RWPE2 (cell line): ENCODE results near the gene MALT1.

Experiments used
- ATAC-seq: fragments of 200-7000 bp; cut with Tn5 transposase; 3 replicates; pipeline ENCODE4 v1.9.1; 2021; ENCODE audit warnings: low read depth
- DNase-seq: peaks from one replicate; pipeline ENCODE4 v3.0.0-alpha.2; 2020; ENCODE audit warnings: low spot score
- H3K27ac ChIP-seq: fragments of 450-650 bp; 2 replicates; pipeline ENCODE4 v1.5.1; 2017; ENCODE audit warnings: mild to moderate bottlenecking; ENCODE audit not compliant: poor library complexity, severe bottlenecking
- H3K27me3 ChIP-seq: fragments of 250-450 bp; sonication (Bioruptor Pico); 2 replicates; pipeline ENCODE4 v1.5.1; 2021; ENCODE audit warnings: mild to moderate bottlenecking, moderate library complexity; ENCODE audit not compliant: insufficient read depth, poor library complexity, severe bottlenecking
- H3K36me3 ChIP-seq: fragments of 250-450 bp; sonication (Bioruptor Pico); 2 replicates; pipeline ENCODE4 v1.5.1; 2020; ENCODE audit warnings: low read depth, mild to moderate bottlenecking, moderate library complexity
- H3K4me1 ChIP-seq: fragments of 250-450 bp; sonication (Bioruptor Pico); 2 replicates; pipeline ENCODE4 v1.5.1; 2021; ENCODE audit warnings: mild to moderate bottlenecking, moderate library complexity; ENCODE audit not compliant: insufficient read depth, poor library complexity, severe bottlenecking
- H3K4me3 ChIP-seq: fragments of 250-450 bp; sonication (Bioruptor Pico); 2 replicates; pipeline ENCODE4 v1.5.1; 2021; ENCODE audit warnings: mild to moderate bottlenecking, moderate library complexity; ENCODE audit not compliant: severe bottlenecking
- H3K9me3 ChIP-seq: fragments of 250-450 bp; sonication (Bioruptor Pico); 2 replicates; pipeline ENCODE4 v1.5.1; 2021; ENCODE audit warnings: mild to moderate bottlenecking, moderate library complexity; ENCODE audit not compliant: severe bottlenecking
- CTCF ChIP-seq: fragments of 450-650 bp; IDR thresholded peaks from one replicate; pipeline ENCODE4 v1.5.1; 2017; ENCODE audit warnings: mild to moderate bottlenecking, moderate library complexity; ENCODE audit not compliant: poor library complexity, severe bottlenecking

MALT1 gene

DNA sequence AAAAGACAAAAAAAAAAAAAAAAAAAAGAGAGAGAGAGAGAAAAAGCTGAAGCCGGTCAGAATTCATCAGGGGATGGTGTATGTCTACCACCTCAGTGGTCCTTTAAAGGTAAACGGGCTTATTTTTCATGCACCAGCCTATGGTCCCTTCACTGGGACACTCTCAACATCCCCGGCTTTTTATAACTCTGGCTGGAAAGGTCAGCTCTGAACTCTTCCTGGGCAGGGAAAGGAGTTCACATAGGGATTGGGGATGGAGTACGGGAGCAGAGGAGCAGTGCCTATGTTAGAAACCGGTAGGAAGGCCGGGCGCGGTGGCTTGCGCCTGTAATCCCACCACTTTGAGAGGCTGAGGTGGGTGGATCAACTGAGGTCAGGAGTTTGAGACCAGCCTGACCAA is 10.3 kb upstream of the MALT1 start:
- ATAC-seq (no peak), DNase-seq (no peak)
- TF ChIP-seq CTCF, result no peak
- Histone ChIP-seq H3K36me3 (no peaks in the 10 kb centered on the region), H3K9me3 (no peaks in the 10 kb centered on the region), H3K27me3 (no peaks in the 10 kb centered on the region), H3K4me3 (no peak overlapping the region), H3K4me1 (no peaks in the 10 kb centered on the region), H3K27ac (no peak overlapping the region)

GRCh38 chr18:58661423-58661822 is 9.8 kb upstream of the MALT1 start:
- ATAC-seq, result peak; percentile 67
- no peaks in the 10 kb centered on the region for H3K27me3 ChIP-seq
- TF ChIP-seq CTCF, result peak; percentile 24

DNA sequence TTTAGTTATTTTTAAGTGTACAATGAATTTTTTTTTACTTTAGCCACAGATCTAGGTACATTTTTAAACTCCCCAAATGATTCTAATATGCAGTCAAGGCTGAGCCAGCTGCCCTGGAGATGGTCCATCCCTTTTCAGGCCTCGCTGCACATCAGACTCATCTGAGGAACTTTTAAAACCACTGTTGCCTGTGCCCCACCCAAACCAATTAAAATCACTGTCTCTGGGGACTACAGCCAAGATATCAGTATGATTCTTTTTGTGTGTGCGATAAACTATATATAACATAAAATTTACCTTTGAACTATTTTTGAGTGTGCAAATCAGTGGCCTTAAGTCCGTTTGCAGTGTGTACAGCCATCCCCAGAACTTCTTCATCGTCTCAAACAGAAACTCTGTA is 9.1 kb upstream of the MALT1 start:
- no peak overlapping the region for H3K27ac ChIP-seq
- no peaks in the 10 kb centered on the region for H3K27me3 ChIP-seq
- peaks cover 5% of the 10 kb centered on the region for H3K4me1 ChIP-seq
- no peak overlapping the region for H3K4me3 ChIP-seq
- no peak for TF ChIP-seq CTCF
- H3K9me3 ChIP-seq, result no peaks in the 10 kb centered on the region
- H3K36me3 ChIP-seq, result no peaks in the 10 kb centered on the region
- DNase-seq (no peak), ATAC-seq (no peak)

More at GRCh38 chr18:58661423-58661822, 9.8 kb upstream of the MALT1 start:
- no peak overlapping the region for H3K27ac ChIP-seq
- H3K36me3 ChIP-seq, result no peaks in the 10 kb centered on the region
- H3K4me1 ChIP-seq, result peaks cover 3% of the 10 kb centered on the region
- no peak for DNase-seq
- no peaks in the 10 kb centered on the region for H3K9me3 ChIP-seq
- H3K4me3 ChIP-seq, result no peak overlapping the region

- H3K27me3 ChIP-seq, result no peaks in the 10 kb centered on the region
- H3K4me1 ChIP-seq, result peaks cover 35% of the 10 kb centered on the region
- ATAC-seq (no peak), DNase-seq (no peak)
- no peaks in the 10 kb centered on the region for H3K9me3 ChIP-seq
- H3K27ac ChIP-seq, result no peak overlapping the region
- no peaks in the 10 kb centered on the region for H3K36me3 ChIP-seq
- TF ChIP-seq CTCF, result no peak
- no peak overlapping the region for H3K4me3 ChIP-seq
These were observed 5.1 kb upstream of the MALT1 start for GRCh38 chr18:58666176-58666575.

GRCh38 chr18:58668211-58668610 is 3.1 kb upstream of the MALT1 start:
- Histone ChIP-seq H3K36me3 (no peaks in the 10 kb centered on the region), H3K27me3 (no peaks in the 10 kb centered on the region), H3K4me1 (peaks cover 42% of the 10 kb centered on the region), H3K27ac (peak overlapping the region; percentile 87), H3K9me3 (no peaks in the 10 kb centered on the region), H3K4me3 (no peak overlapping the region)
- ATAC-seq (no peak), DNase-seq (no peak)
- TF ChIP-seq CTCF, result no peak
